HG02571 (cell line): ENCODE measurements around the gene PLXND1.

Experiments used
- ATAC-seq: cut with Tn5 transposase; IDR thresholded peaks from one replicate; pipeline ENCODE4 v1.9.1; 2021; ENCODE audit warnings: mild to moderate bottlenecking, moderate library complexity; ENCODE audit not compliant: unreplicated experiment

Gene PLXND1

DNA sequence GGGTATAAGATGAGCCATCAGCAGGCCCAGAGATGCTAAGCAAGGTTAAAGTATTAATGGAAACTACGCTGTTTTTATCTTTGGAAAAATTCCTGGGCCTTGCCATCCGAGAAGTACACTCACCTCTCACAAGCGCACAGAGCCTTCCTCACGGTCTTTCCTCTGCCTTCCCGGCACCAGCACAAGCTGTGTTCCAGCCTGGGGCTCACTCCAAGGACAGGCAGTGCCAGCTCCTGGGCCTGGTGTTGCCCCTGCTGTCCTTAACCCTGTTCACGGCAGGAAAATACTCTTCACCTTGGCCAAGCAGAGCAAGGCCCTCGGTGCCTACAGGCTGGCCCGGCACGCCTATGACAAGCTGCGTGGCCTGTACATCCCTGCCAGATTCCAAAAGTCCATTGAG lies 92.4 kb downstream of the PLXND1 start:
- no peak for ATAC-seq

DNA sequence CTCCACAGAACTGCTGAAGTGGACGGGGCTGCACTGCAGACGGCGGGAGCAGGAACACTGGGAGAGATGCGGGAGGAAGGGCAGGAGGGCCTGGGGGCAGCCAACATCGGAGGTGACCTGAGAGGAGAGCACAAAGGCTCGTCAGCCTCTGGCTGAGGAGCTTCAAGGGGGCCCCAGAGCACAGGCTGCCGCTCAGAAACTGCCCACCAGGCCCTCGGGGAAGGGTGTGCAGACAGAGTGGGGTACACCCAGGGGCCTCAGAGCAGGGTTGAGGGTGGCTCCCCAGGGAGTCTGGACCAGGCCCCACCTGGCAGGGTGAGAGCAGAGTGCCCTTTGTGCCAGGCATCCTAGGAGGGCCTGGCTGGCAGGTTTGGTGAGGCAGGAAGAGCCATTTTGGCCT lies 92.8 kb downstream of the PLXND1 start:
- ATAC-seq: no peak

DNA sequence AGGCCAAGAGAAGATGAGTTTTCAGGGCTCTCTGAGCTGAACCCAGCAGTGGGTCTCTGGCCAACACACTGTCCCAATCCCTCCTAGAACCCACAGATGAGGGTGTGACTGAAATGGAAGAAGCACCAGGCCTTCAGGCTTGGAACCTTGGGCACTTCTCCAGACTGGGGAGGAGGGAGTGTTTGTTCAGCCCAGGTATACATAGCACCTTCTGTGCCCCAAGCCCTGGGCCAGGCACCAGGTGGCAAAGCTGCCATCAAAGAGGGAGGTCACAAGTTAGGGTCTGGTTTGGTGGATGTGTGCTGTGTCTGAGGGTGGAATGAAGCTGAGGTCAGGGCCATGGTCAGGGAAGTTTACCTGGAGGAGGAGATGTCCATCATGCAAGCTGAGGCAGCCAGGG lies 93.9 kb downstream of the PLXND1 start:
- ATAC-seq: no peak

DNA sequence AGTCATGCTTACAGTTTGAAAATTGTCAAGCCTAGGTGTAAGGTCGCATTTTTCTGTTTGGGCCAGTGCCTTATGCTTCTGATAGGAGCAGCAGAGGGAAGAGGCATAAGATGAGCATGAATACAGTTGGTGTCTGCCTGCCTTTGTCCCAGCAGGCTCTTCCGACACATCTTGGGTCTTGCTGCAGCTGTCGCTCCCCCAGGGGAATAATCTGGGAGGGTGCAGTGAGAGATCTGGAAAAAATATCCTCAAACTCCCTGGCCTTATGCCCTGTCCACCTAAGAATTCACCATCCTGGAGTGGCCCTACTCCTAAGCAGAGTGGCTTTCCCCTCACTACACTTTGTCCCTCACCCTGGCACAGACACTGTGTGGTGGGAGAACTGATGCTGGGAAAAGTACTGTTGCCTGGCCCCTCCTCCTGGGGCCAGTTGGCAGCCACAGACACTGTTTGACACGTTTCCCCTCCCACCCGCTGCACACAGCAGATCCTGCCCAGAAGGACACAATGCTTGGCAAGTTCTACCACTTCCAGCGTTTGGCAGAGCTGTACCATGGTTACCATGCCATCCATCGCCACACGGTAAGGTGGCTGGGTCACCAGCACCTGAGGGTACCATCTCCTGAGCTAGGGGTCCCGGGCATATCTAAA lies 99.2 kb downstream of the PLXND1 start:
- no peak for ATAC-seq

DNA sequence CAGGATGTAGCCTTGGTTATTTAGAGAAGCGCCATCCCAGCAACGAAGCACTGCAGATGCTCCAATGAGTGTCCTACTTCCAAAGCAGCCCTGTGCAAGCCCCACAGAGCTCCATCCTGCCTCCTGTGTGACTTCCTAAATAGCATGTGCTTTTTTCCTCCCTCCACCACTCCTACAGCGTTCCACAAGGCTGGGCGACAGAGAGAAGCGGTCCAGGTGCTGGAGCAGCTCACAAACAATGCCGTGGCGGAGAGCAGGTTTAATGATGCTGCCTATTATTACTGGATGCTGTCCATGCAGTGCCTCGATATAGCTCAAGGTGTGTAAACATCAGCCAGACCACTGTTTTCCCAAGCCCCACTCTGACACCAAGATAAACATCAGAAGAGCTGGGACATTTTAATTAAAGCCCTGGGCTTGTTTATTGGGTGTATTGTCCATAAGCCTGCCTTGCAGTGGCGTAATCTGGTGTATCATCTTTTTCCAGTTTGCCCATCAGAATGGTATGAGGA lies 100.2 kb downstream of the PLXND1 start:
- ATAC-seq: no peak

DNA sequence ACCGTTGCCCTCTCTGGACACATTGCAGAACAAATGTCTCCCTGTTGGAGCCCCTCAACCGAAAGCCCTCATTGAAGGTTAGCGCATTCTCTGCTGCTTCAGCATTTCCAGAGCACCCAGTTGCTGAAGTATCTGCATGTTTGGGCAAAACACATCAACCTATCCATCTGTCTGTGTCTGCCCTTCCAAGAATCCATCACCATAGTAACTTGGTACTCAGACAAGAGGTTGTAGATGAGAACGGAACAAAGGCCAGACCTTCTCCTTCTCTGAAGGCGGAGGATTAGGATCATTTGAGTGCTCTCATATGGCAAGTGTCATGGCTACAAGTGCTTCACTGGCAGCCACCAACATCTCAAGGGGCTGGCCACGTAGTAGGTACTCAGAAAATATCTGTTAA lies 101.1 kb downstream of the PLXND1 start:
- ATAC-seq: no peak
